ENCODE data around the gene WASF1.

WASF1 gene

DNA sequence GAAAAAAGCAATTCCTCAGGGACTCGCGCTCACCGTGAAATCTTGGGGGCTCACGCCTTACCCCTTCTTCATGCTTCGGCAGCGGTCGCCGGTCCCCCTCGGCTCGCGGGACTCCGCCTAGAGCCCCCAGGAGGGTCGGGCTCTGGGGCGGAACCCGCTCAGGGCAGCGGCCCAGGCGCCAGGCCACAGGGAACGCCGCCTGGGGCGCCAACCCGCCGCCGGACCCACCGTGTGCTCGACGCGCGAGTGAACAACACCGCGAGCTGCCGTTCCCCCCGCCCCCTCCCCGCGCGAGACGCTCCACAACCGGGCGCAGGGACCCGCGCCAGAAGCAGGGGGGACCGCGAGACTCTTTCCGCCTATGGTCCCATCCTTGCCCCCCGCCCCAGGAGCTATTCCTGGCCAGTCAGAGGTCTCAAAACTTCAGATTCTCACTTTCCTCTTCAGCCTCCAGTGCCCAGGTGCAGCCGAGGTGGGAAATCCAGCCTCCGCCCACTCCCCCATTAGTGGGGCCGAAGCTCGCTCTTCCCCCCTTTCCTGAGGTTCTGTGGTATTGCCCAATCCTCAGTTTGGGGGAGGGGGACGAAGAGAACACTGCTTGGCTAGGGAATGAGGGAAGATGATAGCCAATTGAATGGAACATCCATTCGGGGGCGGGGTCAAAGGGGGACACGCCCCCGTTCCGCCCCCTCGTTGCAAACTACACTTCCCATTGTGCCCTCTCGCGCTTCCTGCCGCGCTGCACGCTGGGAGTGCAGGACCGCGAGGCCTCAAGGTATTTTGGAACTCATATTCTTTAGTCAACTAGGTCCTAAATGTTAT lies at the start of gene WASF1:
Gene WASF1, minus strand, starts transcription at position 265 of the 822 bp plus-strand sequence. CDS start 52,069 bp downstream, outside the sequence.
- peak; percentile 81 for DNase-seq (ENCODE audit: low read depth, low spot score)

DNA sequence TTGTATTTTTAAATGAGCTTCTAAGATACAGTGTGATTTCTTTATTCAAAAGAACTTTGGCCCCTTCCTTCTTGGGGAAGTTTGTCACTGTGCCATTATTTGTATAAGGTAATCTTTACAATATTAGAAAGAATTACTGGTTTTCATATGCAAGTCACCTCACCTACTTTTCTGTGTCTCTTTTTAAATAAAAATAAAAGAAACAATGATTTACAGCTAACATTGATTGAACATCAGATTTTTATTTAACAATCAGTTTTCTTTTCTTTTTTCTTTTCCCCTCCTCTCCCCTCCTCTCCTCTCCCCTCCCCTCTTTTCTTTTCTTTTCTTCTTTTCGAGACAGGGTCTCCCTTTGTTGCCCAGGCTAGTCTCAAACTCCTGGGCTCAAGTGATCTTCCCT lies 46.8 kb upstream of the WASF1 start:
- DNase-seq (ENCODE audit: low read depth, low spot score): no peak

DNA sequence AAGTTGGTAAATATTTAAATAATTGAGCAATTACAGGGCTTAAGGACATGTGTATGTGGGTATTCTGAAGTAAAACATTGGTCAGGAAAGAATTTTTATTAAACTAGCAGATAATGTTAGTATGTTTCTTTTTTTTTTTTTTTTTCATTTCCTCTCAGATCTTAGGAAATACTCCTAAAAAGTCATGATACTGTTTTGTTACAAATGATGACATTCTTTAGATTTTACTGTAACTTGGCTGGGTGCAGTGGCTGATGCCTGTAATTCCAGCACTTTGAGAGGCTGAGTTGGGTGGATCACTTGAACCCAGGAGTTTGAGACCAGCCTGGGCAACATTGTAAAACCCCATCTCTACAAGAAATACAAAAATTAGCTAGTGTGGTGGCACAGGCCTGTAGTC lies 42.3 kb upstream of the WASF1 start:
- no peak for DNase-seq (ENCODE audit: low read depth, low spot score)

DNA sequence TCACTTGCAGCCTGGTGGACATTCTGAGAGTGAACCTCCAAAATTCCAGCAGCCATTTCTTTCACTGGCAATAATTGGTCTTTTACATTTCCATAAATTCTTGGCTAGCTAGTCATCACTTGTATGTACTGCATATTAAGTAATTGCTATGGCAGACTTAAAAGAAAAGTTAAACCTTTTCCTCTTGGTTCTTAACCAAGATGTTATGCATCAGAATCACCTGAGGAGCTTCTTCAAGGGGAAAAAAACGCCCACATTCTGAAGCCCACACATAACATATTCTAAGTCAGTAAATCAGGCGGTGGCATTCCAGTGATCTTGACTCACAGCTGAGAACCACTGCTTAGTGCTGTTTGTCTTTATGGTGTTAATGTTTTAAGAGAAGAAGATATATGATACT lies 37.8 kb upstream of the WASF1 start:
- DNase-seq (ENCODE audit: low read depth, low spot score): no peak

DNA sequence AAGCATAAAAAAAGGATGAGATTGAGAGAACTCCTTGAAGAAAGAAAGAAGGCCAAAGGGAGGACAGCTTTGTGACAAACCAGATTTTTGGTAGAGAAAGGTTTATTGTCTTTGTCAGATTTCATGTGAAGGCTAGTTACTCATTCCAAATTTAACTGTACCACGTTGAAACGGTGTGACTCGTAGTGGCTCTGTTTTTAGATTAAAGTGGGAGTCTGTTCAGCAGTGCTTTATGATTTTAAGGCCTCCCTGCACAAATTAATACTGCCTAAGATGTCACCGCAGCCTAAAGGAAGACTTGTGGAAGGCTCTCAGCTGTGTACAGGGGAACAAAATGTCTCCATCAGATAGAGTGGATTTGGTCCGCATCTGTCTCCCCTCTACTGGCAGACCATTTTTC lies 36.7 kb upstream of the WASF1 start:
- no peak for DNase-seq (ENCODE audit: low read depth, low spot score)

DNA sequence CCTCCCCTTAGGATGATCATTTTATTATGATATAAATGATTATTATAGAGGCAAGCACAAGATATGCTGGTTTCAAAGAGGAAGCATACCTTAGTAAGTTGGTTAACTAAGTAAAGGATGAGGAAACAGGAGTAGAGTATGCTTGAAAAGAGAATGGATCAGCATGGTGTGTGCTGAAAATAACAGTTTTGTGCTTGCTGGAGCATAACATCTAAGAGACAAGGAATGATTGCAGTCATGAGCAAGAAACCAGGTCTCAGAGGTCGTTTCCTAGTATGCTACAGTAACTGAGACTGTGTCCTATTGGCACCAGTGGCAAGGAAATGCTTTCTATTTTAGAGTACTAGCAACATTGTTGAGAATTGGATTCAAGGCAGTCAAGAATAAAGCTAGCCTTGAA lies 34.9 kb upstream of the WASF1 start:
- DNase-seq (ENCODE audit: low read depth, low spot score): no peak

DNA sequence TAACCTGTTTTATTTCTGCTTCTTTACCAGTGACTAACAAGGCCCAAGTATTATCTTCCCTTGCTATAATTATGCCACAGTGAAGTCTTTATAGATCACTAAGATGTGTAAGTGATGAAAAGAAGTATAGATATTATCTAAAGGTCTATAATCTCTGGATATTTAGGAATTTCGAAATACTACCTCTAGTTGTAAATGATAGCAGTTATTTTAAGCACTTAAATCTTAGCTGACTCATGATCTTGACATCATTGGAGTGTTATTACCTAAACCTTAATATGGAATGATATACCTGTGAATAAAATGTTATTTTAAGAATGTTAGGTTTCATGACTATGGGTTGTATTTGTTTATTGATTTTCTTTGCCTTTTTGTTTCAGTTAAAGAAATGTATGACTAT lies 32.3 kb upstream of the WASF1 start:
- DNase-seq (ENCODE audit: low read depth, low spot score): no peak

DNA sequence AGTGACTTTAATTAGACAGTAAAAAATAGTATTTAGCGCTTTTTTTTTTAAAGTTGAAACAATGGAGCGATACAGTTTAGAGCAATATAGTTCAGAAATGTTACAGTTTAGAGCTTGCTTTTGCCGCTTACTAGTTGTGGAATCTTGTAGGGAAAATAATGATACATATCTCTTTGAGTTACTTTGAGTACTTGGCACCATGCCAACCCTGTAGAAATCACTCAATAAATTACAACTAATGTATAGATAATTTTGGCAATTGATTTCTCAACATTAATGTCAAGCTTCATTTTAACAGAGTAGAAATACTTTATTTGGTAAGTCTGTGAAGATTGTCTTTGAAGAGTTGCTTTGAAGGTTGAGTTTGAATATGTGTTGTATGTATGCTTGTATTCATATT lies 28.2 kb upstream of the WASF1 start:
- DNase-seq (ENCODE audit: low read depth, low spot score): no peak

DNA sequence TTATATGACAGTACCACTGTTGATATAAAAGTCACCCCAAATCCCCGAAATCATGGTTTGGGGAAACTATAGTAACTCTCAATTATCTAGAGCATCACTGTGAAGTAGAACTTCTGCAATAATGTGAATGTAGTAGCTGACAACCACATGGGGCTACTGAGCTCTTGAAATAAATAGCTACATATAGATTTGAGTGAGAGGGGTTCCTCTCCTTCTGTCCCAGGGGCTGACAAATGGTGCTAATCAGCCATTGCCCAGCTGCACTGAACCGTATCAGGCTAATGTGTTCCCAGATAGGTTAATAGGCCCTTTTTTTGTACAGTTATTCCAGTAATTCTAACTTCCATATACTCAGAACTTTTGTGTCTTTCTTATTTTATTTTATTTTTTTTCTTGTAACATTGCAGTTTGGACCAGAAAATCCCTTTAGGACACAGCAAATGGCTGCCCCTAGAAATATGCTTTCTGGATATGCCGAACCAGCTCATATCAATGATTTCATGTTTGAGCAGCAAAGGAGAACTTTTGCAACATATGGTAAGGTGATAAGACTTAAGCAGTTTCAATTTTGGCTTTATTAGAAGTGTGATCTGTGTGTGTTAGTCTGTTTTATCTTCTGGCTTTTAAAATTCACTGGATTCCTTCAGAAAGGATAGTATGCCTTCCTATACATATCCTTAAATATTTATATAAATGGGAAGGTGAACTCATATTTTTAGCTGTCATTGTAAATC lies 21.8 kb upstream of the WASF1 start:
- DNase-seq (ENCODE audit: low read depth, low spot score): no peak

DNA sequence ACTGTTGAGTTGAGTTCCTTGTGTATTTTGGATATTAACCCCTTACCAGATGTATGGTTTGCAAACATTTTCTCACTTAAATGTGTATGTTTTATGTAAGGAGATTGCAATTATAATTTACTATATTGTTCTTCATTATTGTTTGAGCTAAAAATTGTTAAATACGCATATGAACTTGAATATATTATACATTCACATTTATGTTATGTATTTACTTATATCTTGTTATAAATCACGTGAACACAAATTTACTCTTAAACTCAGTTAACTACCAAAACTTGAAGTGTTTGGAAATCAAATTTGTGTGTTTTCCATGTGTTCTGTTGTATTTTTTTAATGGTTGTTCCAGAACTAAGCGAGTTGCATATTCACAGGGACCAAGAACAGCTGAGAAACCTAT lies 19.1 kb upstream of the WASF1 start:
- no peak for DNase-seq (ENCODE audit: low read depth, low spot score)

DNA sequence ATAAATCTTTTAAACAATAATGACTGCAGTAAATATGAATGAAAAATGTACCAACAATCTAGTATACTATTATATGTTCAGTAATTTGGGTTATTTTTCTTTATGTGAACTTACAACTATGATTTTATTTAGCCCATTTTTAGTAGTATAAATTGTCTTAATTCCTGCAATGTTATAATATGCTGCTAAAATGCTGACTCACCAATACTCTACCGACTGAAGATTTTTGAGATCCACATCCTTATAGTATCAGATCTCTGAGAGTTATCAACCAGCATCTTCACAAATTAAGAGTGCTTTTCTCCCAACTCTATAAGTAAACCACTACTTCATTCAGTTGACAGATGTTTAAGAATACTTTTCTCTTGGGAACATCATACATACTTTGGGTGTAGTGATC lies 17.4 kb upstream of the WASF1 start:
- no peak for DNase-seq (ENCODE audit: low read depth, low spot score)

DNA sequence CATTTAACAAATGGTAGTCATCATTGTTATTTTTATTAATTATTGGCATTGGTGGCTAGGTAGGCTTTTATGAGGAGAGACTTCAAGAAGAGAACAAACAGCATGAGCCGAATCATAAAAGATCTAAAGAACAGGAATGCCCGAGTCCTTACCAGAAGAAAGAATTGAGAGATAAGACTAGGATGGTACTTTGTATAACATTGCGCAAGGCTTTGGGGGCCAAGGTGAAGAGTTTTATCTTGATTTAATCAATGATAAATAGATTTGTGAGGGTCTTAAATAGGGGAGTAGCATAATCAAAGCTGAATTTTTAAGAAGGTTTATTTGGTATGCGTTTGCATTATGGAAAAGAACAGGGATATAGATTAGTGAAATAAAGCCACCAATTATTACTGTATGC lies 16.2 kb upstream of the WASF1 start:
- DNase-seq (ENCODE audit: low read depth, low spot score): no peak

DNA sequence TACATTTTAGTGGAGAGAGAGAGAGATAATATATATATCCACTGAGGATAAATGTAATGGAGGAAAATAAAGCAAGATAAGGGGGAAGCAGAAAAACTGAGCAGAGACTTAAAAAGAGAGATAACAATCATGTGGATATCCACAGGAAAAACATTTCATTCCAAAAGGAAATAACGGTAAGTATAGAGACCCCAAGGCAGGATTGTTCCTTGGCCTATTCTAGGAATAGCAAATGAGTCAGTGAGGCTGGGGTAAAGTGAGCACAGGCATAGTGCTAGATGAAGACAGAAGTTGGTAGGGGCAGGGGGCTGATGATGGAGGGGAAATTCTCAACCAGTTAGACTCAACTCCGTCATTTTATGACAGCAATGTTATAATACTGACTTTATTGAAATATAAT lies 12.0 kb upstream of the WASF1 start:
- no peak for DNase-seq (ENCODE audit: low read depth, low spot score)

DNA sequence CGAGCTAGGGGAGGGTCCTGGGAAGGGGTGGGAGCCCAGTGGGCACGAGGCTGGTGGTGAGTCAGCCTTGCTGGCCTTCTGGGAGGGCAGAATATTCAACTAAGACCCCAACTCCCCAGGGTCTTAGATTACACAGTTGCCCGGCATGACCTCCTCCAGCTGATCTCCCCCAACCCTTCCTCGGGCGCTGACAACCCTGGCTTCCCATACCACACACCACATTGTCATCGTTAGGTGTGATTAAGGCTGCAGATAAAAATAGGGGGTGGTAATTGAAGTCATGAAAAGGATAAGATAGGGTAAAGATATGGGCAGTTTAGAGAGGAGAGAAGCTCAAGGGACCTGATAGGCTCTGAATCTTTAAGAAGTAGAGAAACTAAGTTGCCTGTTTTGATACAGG lies 11.3 kb upstream of the WASF1 start:
- no peak for DNase-seq (ENCODE audit: low read depth, low spot score)

DNA sequence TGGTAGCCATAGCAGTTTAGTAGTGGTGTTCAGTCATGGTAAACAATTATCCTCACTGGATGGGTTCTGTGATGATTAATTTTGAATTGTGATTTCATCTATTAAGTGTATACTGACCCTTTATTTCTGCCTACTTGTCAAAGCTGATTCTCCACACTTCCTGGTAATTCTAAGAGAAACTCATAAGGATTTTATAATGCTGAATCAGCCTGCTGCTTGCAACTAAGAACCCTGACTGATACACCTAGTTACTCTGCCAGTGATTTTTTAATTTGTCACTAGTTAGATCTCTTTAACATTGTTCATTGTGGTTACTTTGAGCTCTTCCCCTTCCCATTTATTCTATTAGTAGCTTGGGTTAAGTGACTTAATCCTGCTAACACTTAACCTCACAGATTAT lies 9.3 kb upstream of the WASF1 start:
- DNase-seq (ENCODE audit: low read depth, low spot score): no peak

DNA sequence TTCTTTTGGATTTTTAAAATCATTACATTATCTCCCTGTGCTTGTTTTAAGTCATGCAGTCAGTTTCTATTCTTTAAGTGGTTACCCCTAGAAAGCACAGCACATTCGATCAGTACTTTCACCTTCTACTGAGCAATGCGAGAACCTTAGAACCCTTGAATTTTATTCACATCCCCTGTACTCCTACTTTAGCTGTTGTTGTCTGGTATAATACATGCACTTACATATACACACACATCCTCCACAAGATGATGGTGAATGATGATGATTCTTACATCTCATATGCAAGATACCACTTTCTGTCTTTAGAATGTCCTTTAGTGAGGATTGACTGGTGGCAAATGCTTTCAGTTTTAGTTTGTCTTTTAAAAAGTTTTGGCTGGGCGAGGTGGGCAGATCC lies 6.4 kb upstream of the WASF1 start:
- DNase-seq (ENCODE audit: low read depth, low spot score): no peak

DNA sequence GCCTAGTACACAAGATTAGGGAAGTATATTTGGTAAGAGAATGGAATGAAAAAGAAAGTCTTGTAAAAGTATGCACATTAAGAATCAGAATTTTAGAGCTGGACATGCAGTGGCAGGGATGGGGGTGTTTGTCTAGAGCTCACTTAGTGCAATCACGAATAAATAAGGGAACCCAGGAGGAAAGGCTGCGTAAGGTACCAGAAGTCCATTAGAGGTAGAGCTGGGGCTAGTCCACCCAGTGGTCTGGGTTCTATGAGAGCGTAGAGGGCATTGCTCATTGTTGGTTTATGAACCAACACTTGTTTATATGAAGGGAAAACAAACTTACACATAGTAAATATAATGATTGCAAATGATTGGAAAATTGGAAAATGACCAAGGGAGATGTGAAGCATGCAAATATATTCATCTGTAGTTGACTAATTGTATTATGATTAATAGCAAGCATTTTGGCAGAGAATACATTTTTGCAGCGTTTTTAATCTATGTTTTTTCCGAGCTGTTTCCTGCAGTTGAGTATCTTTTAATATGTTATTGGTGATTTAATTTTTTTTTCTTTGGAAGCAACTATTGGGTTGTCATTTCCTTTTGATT lies 3.9 kb upstream of the WASF1 start:
- DNase-seq (ENCODE audit: low read depth, low spot score): no peak

DNA sequence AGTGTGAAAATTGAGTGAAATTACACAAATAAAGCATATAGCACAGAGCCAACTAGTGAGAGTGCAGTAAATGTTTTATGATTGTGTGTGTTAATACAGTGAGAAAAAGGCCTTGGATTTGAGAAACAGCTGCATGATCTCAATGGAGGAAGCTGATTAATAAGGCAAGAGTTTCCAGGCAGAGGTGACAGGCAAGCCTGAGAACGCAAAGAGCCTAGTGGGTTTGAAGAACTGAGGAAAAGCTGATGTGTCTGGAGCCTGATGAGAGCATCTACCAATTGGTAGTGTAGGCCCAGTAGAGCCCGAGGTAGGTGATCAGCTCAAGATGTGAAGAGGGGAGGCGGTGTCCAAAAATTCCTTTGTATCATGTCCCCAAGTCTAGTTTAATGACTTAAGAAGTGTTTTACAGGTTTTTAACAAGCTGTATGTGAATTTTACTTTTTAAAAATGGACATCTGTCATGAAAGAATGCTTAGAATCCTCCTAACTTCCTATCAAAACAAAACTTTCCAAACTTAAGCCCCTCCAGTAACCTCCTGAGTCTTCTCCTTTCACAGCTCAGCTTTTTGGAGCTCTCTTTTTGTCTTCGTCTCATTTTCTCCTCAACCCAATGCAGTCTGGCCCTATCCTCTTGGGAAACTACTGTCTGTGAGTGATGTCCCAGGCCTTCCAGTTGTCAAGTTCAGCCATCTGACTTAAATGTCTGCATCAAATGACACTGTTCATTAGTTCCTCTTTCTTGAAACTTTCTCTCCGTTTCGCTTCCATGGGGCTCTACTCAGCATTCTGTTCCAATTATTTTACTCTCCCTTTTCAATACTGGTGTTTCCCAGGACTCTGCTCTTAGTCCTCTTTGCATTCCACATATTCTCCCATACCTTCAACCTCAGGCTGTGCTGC lies 1.9 kb upstream of the WASF1 start:
- no peak for DNase-seq (ENCODE audit: low read depth, low spot score)

DNA sequence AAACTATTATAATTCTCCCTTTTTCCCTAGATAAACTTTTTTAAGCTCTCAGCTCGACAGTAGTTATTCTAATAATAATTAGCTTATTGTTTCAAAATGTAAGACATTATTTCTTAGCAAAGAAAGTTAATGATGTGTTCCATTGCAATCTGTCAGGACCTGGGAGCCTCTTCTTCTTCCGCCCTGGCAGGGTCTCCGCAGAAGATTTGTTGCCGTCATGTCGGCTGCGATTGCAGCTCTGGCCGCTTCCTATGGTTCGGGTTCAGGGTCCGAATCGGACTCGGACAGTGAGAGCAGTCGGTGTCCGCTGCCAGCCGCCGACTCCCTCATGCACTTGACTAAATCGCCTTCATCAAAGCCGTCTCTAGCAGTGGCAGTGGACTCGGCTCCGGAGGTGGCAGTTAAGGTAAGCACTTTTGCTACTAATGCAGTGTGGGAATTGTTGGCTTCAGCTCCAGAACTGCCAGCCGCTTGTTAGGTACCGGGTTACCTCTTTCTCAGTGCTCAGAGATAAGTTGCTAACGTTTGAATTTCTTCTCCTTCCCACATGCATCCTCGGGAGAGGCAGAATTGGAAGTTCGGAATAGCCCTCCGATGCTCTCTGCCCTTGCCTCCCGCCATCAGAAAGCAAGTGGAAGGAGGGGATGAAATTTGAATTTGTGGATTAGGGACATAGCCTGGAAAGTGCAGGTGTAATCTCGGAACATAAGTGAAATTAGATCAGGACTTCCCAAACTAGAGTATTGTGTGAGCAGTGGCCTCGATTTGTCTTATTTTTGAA lies 948 bp upstream of the WASF1 start, which contains the start of gene CDC40:
Gene CDC40, plus strand, starts transcription at position 200 of the 781 bp plus-strand sequence. Its CDS starts 18 bp downstream, at position 218.
- DNase-seq (ENCODE audit: low read depth, low spot score): no peak

DNA sequence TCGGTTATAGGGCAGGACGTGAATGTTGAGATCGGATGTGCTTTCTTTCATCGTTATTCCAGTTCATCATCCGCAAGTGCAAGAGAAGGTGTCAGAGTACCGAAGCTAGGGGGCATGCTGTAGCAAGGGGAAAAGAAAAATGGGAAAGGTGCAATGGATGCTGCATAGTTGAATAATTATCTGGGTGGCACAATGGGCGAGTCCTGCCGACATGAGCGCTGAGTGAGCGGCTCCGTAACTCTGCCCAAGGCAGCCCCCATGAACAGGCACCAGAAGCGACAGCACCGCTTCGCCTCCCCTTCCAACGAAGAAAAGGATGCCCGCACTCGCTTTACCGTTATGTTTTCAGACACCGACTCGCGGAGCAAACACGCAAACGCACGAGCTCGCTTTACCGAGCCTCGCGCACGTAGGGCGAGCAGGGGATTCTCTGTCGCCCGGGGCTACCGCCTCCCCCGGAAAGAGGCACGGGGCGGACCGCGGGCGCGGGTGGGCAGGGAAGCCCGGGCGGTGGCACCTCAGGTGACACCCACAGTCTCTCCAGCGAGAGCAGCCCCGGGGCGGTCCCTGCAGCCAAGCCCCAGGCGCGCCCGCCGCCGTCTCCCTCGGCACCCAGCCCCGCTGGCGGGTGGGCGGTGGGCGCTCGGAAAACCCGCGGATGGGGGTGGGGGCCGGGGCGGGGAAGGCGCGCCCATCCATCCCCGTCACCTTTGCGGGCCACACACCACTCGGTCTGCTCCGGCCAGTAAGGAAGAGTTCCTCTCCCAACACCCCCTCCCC lies 654 bp downstream of the WASF1 start:
- peak; percentile 22 for DNase-seq (ENCODE audit: low read depth, low spot score)

All from activated naive CD8-positive, alpha-beta T cell treated with anti-CD3 and anti-CD28 coated beads, Interleukin-2, amount 50 U/mL, for 16 hours (primary cell).